GOT3 (cell line): ENCODE results near the gene MPST.

Experiments used
- DNase-seq: peaks from one replicate; lab custom pipeline; 2025; ENCODE audit warnings: mixed read lengths; lab: John Stamatoyannopoulos, UW

MPST gene

GRCh38 chr22:37079158-37079557, 59.6 kb downstream of the MPST start:
- DNase-seq: no peak
